ENCODE measurements around the gene ATP5PF. TPM values are rescaled to one million over a fixed set of nuclear protein-coding genes. Genes with fewer than 3 reads are reported as not detected.
A peak's percentile ranks its signal among the peaks of the same experiment; 100 is the strongest.
"Not testable (repeated sequence)": the region's sequence is repeated elsewhere in the genome, so short reads cannot be mapped to it uniquely, and the experiment has no call there.

ATP5PF gene
- polyA plus RNA-seq, 1 experiment: 222 TPM

DNA sequence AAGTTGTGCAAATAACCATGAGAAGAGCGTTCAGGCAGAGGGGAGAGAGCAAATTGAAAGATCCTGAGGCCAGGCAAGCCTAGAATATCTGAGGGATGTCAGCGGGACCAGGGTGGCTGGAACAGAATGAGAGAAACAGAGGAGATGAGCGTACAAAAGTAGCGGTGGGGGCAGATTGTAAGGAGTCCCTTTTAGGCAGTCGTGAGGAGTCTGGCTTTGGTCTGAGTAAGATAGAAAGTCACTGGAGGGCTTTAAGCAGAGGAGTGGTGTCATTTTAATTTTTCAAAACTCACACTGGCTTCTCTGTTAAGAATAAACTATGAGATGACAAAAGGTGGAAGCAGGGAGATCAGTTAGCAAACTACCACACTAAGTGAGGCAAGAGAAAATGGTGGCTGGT is 24.2 kb downstream of the ATP5PF start:
- CTCF ChIA-PET: interaction anchor here (5.6 kb wide), 1 partner anchor 102 kb away, joined by 54 read pairs; no protein-coding TSS in a partner anchor

DNA sequence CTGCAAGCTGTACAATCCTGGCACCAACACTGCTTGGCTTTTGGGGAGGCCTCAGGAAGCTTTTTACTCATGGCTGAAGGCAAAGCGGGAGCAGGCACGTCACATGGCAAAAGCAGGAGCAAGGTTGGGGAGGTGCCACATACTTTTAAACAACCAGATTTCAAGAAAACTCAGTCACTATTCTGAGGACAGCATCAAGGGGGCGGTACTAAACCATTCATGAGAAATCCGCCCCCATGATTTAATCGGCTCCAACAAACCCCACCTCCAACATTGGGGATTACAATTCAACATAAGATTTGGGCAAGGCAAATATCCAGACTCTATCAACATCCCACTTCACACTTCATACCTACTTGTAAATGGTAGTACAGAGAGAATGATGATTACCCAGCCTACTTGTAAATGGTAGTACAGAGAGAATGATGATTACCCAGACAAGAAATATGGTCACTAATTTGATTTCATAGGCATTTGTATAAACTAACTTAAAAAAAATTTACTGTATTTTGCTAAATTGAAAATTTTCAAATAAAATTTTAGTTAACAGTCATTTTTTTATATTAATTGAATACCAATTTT is 24.9 kb downstream of the ATP5PF start:
- no peak overlapping the region for H3K27ac ChIP-seq (ENCODE audit: low read depth, low read length)
- no peaks in the 10 kb centered on the region for H3K27me3 ChIP-seq (ENCODE audit: control insufficient read depth, insufficient read depth, low read length)
- TF ChIP-seq, protein P1, sequence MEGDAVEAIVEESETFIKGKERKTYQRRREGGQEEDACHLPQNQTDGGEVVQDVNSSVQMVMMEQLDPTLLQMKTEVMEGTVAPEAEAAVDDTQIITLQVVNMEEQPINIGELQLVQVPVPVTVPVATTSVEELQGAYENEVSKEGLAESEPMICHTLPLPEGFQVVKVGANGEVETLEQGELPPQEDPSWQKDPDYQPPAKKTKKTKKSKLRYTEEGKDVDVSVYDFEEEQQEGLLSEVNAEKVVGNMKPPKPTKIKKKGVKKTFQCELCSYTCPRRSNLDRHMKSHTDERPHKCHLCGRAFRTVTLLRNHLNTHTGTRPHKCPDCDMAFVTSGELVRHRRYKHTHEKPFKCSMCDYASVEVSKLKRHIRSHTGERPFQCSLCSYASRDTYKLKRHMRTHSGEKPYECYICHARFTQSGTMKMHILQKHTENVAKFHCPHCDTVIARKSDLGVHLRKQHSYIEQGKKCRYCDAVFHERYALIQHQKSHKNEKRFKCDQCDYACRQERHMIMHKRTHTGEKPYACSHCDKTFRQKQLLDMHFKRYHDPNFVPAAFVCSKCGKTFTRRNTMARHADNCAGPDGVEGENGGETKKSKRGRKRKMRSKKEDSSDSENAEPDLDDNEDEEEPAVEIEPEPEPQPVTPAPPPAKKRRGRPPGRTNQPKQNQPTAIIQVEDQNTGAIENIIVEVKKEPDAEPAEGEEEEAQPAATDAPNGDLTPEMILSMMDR (IDR thresholded peaks at IDR 0.05; ENCODE audit: low read depth, low read length): no peak
- ChIA-PET POLR2A (no interaction called here), CTCF (interaction anchor here (5.6 kb wide), 1 partner anchor 101 kb away, joined by 54 read pairs; no protein-coding TSS in a partner anchor)
- no peaks in the 10 kb centered on the region for H3K9me3 ChIP-seq (ENCODE audit: control insufficient read depth, insufficient read depth, low read length)
- H3K4me3 ChIP-seq (ENCODE audit: low read depth, low read length): no peak overlapping the region
- no peak for DNase-seq (ENCODE audit: low read depth, low spot score)

More for the DNA sequence above, 24.2 kb downstream of the ATP5PF start:
- POLR2A ChIA-PET: no interaction called here
- Histone ChIP-seq H3K27ac (ENCODE audit: low read depth, low read length) (no peak overlapping the region), H3K9me3 (ENCODE audit: control insufficient read depth, insufficient read depth, low read length) (no peaks in the 10 kb centered on the region), H3K4me3 (ENCODE audit: low read depth, low read length) (no peak overlapping the region), H3K27me3 (ENCODE audit: control insufficient read depth, insufficient read depth, low read length) (no peaks in the 10 kb centered on the region)
- TF ChIP-seq, protein P1 (IDR thresholded peaks at IDR 0.05; ENCODE audit: low read depth, low read length): no peak
- DNase-seq (ENCODE audit: low read depth, low spot score): no peak

DNA sequence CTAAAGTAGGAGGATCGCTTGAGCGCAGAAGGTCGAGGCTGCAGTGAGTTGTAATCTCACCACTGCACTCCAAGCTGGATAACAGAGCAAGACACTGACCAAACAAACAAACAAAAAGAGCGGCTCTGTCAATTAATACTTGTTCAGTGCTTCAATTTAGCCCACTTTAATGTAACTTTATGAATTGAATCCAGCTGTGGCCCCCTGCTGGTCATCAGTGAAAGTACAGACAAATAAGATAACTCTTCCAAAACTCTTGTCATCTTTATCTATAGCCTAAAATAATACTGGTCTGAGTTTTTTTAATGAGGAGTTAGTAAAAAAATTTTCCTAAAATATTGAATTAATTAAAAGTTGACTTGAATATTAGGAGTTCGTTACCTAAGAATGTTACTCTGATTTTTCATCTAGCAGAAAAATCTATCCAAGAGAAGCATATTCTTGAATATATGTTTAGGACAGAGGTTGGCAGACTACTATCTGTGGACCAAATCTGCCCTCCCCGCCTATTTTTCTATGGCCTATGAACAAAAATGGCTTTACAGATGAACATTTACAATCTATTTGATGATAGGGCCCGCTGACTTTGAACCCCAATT is 26.1 kb downstream of the ATP5PF start:
- POLR2A ChIA-PET: no interaction called here
- CTCF ChIA-PET: interaction anchor here (0.6 to 2.1 kb wide), 13 partner anchors 8 to 1074 kb away, joined by 3 to 51 read pairs (median 4); no protein-coding TSS in a partner anchor
- TF ChIP-seq, protein P1 (IDR thresholded peaks at IDR 0.05; ENCODE audit: low read depth, low read length): peak; percentile 80

DNA sequence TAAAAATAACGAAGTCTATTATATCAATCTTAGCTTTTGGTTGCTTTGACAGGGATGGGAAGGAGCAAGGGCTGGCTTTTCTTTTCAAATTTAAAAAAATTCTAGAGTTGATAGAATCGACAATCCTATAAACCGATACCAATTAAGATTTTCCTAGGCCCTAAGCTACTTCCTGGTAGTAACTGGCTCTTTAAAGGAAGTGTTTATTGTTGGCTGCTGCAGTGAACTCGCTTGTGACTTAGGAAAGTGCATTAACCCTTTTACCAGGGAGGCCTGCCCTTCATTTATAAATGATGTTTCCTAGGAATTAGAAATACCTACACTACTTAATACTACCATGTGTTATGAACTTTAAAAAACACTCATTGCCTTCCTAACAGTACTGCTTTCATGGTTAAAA is 33.2 kb downstream of the ATP5PF start:
- TF ChIP-seq, protein P1 (IDR thresholded peaks at IDR 0.05; ENCODE audit: low read depth, low read length): no peak
- POLR2A ChIA-PET: no interaction called here

More for the DNA sequence above, 26.1 kb downstream of the ATP5PF start:
- H3K4me3 ChIP-seq (ENCODE audit: low read depth, low read length): no peak overlapping the region
- no peaks in the 10 kb centered on the region for H3K9me3 ChIP-seq (ENCODE audit: control insufficient read depth, insufficient read depth, low read length)
- no peak overlapping the region for H3K27ac ChIP-seq (ENCODE audit: low read depth, low read length)
- peak; percentile 23 for DNase-seq (ENCODE audit: low read depth, low spot score)
- no peaks in the 10 kb centered on the region for H3K27me3 ChIP-seq (ENCODE audit: control insufficient read depth, insufficient read depth, low read length)

DNA sequence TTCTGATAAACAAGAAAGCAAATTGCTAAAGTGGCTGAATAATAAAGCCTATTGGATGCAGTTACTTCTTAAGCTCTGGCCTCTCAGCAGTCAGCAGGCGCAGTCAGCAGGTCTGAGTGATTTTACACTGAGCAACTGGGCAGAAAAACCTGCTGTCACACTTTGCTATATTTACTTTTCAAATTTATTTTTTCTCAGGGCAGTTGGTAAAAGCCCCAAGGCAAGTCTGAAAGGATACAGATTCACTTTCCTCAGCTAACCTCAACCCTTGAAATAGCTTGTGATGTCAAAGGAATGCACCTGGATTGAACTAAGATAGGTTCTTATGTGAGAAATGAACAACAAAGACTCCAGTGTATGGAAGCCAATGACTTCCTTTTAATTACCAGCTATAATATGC is 34.0 kb downstream of the ATP5PF start:
- Histone ChIP-seq H3K9me3 (ENCODE audit: control insufficient read depth, insufficient read depth, low read length) (no peaks in the 10 kb centered on the region; the same call in 1 of the 2 replicates), H3K4me3 (ENCODE audit: low read depth, low read length) (no peak overlapping the region), H3K27me3 (ENCODE audit: control insufficient read depth, insufficient read depth, low read length) (no peaks in the 10 kb centered on the region), H3K27ac (ENCODE audit: low read depth, low read length) (no peak overlapping the region)
- TF ChIP-seq, protein P1 (IDR thresholded peaks at IDR 0.05; ENCODE audit: low read depth, low read length): no peak
- CTCF ChIA-PET: interaction anchor here (1.0 to 9.4 kb wide), 4 partner anchors 9 to 92 kb away, joined by 3 to 97 read pairs (median 4); no protein-coding TSS in a partner anchor
- POLR2A ChIA-PET: no interaction called here
- DNase-seq (ENCODE audit: low read depth, low spot score): no peak

More for the DNA sequence above, 33.2 kb downstream of the ATP5PF start:
- no peak for DNase-seq (ENCODE audit: low read depth, low spot score)
- no peaks in the 10 kb centered on the region for H3K27me3 ChIP-seq (ENCODE audit: control insufficient read depth, insufficient read depth, low read length)
- H3K27ac ChIP-seq (ENCODE audit: low read depth, low read length): no peak overlapping the region
- no peak overlapping the region for H3K4me3 ChIP-seq (ENCODE audit: low read depth, low read length)
- CTCF ChIA-PET: interaction anchor here (1.0 to 9.4 kb wide), 3 partner anchors 10 to 92 kb away, joined by 3 to 97 read pairs (median 3); no protein-coding TSS in a partner anchor
- H3K9me3 ChIP-seq (ENCODE audit: control insufficient read depth, insufficient read depth, low read length): no peaks in the 10 kb centered on the region

DNA sequence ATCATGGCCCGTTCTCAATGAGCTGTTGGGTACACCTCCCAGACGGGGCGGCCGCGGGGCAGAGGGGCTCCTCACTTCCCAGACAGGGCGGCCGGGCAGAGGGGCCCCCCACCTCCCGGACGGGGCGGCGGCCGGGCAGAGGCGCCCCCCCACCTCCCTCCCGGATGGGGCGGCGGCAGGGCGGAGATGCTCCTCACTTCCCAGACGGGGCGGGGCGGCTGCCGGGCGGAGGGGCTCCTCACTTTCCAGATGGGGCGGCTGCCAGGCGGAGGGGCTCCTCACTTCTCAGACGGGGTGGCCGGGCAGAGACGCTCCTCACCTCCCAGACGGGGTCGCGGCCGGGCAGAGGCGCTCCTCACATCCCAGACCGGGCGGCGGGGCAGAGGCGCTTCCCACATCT is 39.2 kb downstream of the ATP5PF start:
- H3K9me3 ChIP-seq (ENCODE audit: control insufficient read depth, insufficient read depth, low read length); H3K4me3 ChIP-seq (ENCODE audit: low read depth, low read length); H3K27me3 ChIP-seq (ENCODE audit: control insufficient read depth, insufficient read depth, low read length); POLR2A ChIA-PET; H3K27ac ChIP-seq (ENCODE audit: low read depth, low read length); CTCF ChIA-PET; DNase-seq (ENCODE audit: low read depth, low spot score): not testable (repeated sequence)
